H1 (cell line): ENCODE measurements around the gene ASIC1.

ENCODE experiments used
- BRCA1 ChIP-seq: IDR thresholded peaks from 2 replicates; pipeline ENCODE4 v1.6.1; 2012; ENCODE audit warnings: low read depth, low read length, improper control_type of control experiment
- CREB1 ChIP-seq: IDR thresholded peaks from 2 replicates; pipeline ENCODE4 v1.6.1; 2012; ENCODE audit warnings: inconsistent platforms
- CTCF ChIP-seq, 3 experiments: IDR thresholded peaks; 1 replicate in 2 of 3; 2 replicates in 1 of 3; pipeline versions ENCODE4 v1.5.1 to v1.6.1; 2011; ENCODE audit warnings: low read length in 3 of 3, mild to moderate bottlenecking in 3 of 3, inconsistent platforms in 2 of 3, low read depth in 1 of 3, moderate library complexity in 1 of 3; ENCODE audit not compliant: insufficient read depth in 1 of 3; ENCODE audit errors: control extremely low read depth in 1 of 3
- HDAC6 ChIP-seq: IDR thresholded peaks from one replicate; pipeline ENCODE4 v1.7.1; 2012; ENCODE audit warnings: low read depth, mild to moderate bottlenecking, inconsistent platforms, low read length, moderate library complexity
- JUND ChIP-seq: IDR thresholded peaks from 2 replicates; pipeline ENCODE4 v1.6.1; 2011; ENCODE audit warnings: mild to moderate bottlenecking, improper control_type of control experiment, low read length
- KDM5A ChIP-seq: fragments of 200-600 bp; IDR thresholded peaks from 2 replicates; pipeline ENCODE4 v1.7.1; 2012; ENCODE audit warnings: mild to moderate bottlenecking, low read length, inconsistent platforms, mixed read lengths
- POLR2A ChIP-seq, 2 experiments: IDR thresholded peaks; 1 replicate in 1 of 2; 2 replicates in 1 of 2; pipeline ENCODE4 v1.6.1; 2011; ENCODE audit warnings: low read depth in 2 of 2, low read length in 2 of 2, mild to moderate bottlenecking in 2 of 2; ENCODE audit errors: control extremely low read depth in 1 of 2
- SIRT6 ChIP-seq: IDR thresholded peaks from one replicate; pipeline ENCODE4 v1.7.1; 2012; ENCODE audit warnings: low read length, inconsistent platforms
- SP1 ChIP-seq: IDR thresholded peaks from 2 replicates; pipeline ENCODE4 v1.6.1; 2011; ENCODE audit warnings: low read depth, low read length
- TAF1 ChIP-seq: IDR thresholded peaks from 2 replicates; pipeline ENCODE4 v1.6.1; 2011; ENCODE audit warnings: mild to moderate bottlenecking, low read depth, low read length
- TCF12 ChIP-seq: IDR thresholded peaks from 2 replicates; pipeline ENCODE4 v1.6.1; 2011; ENCODE audit warnings: low read depth, mild to moderate bottlenecking, low read length
- TEAD4 ChIP-seq: IDR thresholded peaks from 2 replicates; pipeline ENCODE4 v1.6.1; 2012; ENCODE audit warnings: low read depth, low read length, inconsistent platforms, mixed read lengths

GRCh38 chr12:50042693-50043092 is 14.7 kb upstream of the ASIC1 start:
- TF ChIP-seq POLR2A (IDR thresholded peaks at IDR 0.05; ENCODE audit: control extremely low read depth in 1 of 2, low read depth in 2 of 2, low read length in 2 of 2) (no peak), CREB1 (no peak), TCF12 (no peak), CTCF (IDR thresholded peaks at IDR 0.05; ENCODE audit: control extremely low read depth in 1 of 3, insufficient read depth in 1 of 3, low read depth in 1 of 3, low read length in 3 of 3) (no peak), SP1 (no peak), KDM5A (no peak), TAF1 (no peak), SIRT6 (no peak), BRCA1 (no peak), HDAC6 (no peak), JUND (no peak), TEAD4 (no peak)
